ENCODE data around the gene MRPS23.
"Not testable (repeated sequence)": the region's sequence is repeated elsewhere in the genome, so short reads cannot be mapped to it uniquely, and the experiment has no call there.

Gene MRPS23

DNA sequence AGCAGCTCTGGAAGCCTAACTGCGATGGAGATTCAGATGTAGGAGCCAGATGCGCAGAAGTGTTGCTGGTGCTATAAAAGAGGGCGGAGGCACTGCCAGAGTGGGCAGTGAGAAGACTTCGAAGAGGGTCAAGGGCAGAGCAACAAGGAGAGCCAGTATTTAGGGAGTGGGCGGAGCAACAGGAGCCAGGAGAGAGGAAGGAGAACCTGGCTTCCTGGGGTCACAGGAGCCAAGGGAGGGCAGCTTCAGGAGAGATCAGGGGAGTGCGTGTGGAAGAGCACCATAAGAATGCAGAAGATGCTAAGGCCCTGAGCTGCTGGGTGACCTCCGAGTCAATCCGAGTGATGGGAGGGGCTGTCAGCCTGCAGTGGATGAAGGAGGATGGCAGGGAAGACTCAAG lies 14.4 kb upstream of the MRPS23 start:
- H3K4me3 ChIP-seq (ENCODE audit: low read depth, low read length): no peak overlapping the region

DNA sequence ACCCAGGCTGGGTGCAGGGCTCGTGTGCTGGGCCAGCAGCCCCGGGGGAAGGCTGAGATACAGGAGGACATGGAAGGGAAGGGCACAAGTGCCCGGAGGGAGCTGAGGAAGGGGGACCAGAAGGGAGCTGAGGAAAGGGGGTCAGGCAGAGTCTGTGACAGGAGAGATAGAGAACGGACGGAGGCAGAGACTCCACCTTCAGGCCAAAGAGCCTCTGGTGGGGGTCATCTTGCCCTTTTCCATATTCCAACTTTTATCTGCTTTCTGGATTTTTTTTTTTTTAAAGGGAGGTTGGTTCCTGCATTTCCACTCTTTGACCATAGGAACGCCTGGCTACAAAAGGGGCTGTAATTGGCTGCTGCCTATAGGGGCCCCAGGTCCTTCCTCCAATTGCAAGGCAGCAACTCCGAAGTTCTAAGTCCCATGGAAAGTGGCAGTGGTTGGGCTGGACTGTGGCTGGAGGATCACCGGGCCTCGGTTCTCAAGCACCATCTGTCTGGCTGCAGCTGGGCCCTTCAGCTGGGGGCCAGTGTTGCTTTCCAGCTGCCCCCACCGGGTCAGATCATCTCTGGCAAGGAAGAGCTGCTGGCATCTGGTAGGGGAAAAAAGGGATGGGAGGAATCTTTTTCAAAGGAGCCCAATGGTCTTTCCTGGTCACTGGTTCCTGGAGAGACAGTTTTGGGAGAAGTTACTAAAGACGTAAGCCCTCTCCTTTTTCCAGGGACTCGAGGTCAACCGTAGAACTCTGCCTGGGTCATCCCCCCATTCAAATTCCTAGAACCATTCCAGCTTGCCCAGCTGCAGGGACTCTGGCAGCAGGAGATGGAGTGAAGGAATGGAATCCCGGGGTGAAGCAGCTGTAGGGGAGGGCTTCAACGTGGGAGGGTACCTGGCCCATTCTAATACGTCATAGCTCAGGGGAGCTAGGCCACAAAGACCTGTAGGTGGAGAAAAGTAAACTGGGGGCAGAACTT lies 13.1 kb upstream of the MRPS23 start:
- no peak overlapping the region for H3K4me3 ChIP-seq (ENCODE audit: low read depth, low read length)

DNA sequence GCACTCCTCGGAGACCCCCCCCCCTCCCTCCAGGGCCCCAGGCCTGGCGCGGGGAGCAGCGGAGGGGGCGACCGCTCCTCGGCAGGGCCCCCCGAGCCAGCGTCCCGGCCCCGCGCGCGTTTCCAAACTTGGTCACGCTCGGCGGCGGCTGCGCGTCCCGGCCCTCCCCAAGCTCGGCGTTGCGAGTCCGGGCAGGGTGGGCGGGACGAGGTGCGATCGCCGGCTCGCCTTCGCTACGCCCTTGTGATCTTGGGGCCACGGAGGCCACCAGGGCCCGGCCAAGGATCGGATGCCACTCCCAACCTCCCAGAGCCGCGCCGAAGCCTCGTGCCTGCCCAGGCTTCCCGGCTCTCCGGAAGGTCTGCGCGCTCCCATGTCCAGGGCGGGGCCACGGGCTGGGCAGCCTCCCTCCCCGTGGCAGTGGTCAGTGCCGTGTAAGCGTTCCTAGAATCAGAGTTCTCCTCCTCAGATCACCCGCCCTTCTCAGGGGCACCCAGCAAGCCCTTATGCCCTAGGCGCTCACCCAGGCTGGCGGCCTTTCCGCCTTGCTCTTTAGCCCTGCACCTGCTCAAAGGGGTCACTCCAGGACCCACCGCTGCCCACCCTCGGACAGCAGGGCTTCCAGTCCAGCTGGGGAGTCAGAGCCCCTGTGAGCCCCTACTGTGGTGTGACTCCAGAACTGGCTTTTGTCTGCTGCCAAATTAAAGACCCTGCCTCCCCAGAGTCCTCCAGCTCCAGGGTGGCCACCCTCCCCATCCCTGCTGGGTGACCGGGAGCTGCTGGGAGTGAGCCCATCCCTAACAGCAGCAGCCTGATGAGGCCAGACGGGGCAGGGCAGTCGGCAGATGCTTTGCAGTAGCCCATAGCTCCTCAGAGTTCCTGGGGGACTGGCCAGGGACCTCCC lies 12.2 kb upstream of the MRPS23 start:
- H3K4me3 ChIP-seq (ENCODE audit: low read depth, low read length): peak overlapping the region; percentile 20

DNA sequence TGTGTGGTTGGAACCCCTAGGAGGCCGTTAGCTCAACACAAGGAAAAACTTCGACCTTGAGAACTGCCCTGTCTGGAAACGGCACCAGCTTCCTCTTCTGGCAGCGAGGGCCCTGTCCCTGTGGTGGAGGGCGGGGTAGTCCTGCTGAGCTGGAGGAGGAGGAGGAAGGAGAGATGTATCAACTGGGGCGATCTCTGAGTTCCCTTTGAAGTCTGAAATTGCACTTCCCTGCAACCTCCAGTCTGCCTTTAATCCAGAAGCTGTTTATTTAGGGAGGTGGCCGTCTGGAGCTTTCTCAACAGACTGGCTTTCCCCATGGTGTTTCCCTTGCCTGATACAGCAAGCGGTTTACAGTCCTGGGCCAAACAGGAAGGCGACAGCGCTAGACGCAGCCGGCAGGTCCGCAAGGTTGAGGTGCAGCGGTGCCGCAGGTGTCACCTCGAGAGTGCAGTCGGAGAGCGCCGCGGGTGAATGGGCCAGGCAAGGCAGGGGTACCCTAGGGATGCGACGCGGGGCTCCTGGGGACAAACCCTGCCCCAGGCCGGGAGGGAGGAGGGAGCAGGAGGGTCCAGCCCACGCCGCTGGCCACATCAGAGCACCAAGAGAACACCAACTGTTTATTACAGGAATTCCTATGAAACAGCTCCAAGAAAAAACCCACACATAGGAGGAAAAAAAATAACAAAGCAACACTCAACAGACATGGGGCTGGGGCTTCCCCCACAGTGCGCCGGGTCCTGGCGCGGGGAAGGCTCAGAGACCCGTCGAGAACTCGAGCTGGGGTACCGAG lies 11.4 kb upstream of the MRPS23 start:
- H3K4me3 ChIP-seq (ENCODE audit: low read depth, low read length): peak overlapping the region; percentile 20

DNA sequence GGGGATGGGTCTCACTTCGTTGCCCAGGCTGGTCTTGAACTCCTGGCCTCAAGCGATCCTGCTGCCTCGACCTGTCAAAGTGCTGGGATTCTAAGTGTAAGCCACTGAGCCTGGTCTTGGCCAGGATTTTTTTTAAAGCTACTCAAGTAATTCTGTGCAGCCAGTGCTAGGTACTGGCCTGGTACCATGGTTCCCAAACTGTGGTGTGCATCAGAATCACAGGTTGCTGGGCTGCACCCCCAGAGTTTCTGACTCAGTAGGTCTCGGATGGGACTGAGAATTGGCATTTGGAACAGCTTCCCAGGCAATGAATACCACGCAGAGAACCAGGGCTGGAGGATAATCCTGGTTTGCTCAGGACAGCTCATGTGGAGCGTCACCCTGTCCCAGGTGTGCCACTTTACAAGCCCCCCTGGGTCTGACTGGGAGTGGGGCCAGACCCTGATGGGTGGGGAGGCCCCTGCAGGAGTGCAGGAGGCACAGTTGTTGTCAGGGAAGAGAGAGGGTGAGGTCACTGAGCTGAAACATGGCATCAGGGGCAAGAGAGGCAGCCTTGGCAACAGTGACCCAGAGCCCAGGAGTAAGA lies 10.7 kb upstream of the MRPS23 start:
- no peak overlapping the region for H3K4me3 ChIP-seq (ENCODE audit: low read depth, low read length)

DNA sequence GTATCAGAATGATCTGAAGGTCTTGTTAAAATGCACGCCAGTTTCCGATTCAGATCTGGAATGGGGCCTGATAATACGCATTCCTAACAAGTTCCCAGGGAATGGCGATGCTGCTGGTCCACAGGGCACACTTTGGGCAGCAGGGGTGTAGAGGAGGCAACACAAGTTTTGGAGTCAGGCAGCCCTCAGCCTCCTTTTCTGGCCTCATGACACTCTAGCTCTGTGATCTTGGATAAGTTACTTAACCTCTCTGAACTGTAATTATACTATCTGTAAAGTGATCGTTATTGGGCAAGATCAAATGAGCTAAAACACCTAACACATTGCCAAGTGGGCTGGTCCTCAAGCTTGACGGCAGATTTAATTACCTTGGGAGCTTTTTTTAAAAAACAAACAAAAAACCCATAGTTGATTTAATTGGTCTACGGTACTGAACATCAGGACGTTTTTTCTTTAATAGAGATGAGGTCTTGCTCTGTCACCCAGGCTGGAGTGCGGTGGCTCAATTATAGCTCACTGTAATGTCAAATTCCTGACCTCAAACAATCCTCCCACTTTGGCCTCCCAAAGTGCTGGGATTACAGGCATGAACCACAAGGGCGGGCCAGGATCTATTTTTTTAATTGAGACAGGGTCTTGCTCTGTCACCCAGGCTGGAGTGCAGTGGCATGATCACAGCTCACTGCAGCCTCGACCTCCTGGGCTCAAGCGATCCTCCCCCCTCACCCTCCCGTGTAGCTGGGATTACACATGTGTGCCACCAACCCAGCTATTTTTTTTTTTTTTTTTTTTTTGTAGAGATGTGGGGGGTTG lies 10.0 kb upstream of the MRPS23 start:
- no peak overlapping the region for H3K4me3 ChIP-seq (ENCODE audit: low read depth, low read length)

DNA sequence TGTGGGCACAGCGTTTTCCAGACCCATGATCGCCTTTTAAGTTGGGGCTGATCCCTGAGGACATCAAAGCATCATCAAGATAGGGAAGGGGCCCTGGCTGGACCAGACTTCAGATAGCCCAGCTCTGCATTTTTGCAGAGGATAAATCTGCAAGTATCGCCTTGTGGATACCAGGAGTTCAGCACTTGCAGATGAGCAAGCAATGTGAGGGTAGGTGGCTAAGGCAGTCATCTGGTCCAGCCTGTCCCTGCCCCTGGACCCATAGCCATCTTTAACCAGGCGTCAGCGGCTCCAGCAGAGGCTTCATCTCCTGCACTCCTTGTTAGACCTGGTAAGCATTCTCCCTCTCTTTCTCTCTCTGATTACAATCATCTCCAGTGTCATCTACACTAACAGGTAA lies 9.0 kb upstream of the MRPS23 start:
- no peak overlapping the region for H3K4me3 ChIP-seq (ENCODE audit: low read depth, low read length)

DNA sequence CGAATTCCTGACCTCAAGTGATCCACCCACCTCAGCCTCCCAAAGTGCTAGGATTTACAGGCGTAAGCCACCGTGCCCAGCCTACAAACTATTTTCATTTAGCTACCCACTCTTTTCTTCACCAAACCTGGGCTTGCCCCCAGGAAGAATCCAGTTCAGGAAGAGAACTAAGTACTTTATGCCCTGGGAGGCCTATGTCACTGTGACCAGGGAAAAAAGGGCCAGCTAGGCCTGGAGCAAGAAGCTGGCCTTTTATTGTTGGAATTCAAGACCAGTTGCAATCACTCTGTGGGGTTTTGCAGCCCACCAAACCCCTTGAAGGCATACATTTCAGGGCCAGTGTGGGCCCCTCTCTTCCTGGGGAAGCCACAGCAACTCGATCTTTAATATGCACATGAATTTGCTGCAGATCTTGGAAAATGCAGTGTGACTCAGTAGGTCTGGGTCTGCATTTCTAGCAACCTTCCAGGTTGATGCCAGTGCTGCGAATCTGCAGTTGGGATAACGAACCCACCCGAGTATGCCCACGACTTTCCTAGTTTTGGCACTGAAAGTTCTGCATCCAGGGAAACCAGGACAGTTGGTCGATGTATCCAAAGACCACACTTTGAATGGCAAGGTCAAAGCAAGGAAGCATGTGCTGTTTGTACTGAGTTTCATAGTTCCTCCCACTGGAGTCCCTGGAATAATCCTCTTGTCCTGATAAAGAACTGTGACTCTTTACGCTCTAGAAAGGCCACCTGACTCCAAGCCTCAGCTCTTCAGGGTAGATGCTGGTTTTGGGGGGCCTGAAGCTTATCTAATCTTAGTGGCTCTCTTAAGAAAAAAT lies 7.2 kb upstream of the MRPS23 start:
- H3K4me3 ChIP-seq (ENCODE audit: low read depth, low read length): no peak overlapping the region

DNA sequence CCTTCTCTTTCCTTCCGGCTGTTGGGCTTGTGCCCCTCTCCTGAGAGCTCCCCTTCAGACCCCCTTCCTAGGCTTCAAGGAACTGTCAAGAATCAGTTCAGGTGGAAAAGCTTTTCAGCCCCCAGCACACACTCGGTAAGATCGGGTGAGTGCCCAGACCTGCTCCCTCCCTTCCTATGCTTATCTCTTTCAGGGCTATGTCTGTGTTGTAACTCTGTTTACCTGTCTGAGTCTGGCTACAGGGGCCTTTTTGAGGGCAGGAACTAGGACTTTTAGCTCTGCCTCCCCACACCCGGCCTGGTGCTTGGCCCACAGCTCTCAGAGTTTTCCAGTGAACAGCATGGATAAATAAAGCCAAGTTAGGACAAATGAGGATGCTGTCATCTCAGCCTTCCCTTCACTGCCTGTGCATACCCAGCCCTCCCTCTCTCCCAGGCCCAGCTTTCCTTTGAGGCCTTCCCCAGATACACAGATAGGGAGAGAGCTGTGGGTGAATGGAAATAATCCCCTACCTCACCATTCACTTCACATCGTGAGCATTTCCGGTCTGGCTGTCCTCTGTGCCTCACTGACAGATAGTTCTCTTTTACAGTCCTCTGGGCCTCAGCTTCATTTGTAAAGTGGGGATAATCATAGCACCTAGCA lies 5.7 kb upstream of the MRPS23 start:
- H3K4me3 ChIP-seq (ENCODE audit: low read depth, low read length): no peak overlapping the region

DNA sequence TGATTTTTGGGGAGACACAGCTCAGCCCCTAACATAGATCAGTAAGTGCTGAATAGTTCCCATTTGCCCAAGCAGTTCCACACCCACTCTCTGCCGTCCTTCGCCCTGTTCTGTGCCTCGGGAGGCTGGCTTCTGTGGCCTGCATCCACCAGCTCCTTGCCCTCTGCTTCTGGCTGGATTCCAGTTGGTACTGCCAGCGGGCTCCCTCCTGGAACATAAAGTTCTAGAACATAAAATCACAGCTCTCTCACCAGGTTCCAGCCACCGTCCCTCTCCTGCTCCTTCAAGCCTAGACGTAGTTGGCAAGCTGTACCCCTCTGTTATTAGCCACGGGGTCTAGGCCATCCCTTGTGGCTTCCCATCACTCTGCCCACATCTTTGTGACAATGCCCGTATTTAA lies 3.9 kb upstream of the MRPS23 start:
- H3K4me3 ChIP-seq (ENCODE audit: low read depth, low read length): no peak overlapping the region

DNA sequence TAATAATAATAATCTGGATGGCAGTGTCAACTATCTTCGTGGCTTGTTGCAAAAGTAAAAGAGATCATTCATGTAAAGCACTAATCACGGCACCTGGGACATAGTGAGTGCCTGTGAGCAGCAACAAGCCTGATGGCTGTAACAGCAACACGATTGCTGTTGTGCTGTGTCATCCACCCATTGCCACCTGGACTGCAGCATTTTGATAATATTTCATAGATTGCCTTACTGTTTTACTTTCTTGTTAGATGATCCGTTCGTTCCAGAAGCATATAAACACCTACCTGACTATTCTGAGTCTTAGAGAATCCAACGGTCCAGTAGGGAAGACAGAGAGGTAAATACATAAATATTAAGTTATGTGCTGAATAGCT lies 3.1 kb upstream of the MRPS23 start:
- no peak overlapping the region for H3K4me3 ChIP-seq (ENCODE audit: low read depth, low read length)

DNA sequence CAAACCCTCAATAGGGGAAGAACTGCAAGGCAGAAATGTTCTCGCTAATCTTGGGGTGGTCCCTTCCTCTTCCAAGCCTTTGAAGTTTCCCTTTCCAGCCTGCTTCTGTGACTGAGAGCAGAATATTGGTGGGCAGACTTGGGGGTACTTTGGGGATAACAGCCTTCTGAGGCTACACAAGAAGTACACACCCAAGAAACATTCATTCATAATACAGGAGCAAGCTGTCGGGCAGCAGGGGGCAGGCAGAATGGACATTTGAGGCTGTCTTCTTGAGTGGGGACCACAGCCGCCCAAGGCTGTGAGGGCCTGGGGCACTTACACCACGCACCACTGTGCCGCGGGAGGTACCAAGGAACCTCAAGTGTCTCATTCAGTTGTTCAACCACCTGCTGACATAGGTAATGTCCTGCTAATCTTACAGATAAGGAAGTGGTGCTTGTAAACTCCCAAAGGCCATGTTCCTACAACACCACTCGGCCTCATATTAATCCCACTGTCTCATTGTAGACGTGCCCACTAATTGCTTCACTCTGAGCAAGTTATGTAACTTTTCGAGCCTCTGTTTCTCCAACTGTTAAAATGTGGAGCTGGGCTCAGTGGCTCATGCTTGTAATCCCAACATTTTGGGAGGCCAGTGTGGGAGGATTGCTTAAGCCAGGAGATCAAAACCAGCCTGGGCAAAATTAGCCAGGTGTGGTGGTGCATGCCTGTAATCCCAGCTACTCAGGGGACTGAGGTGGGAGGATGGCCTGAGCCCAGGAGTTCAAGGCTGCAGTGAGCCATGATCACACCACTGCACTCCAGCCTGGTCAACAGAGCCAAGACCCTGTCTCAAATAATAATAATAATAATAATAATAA lies 2.5 kb upstream of the MRPS23 start:
- H3K4me3 ChIP-seq (ENCODE audit: low read depth, low read length): no peak overlapping the region

DNA sequence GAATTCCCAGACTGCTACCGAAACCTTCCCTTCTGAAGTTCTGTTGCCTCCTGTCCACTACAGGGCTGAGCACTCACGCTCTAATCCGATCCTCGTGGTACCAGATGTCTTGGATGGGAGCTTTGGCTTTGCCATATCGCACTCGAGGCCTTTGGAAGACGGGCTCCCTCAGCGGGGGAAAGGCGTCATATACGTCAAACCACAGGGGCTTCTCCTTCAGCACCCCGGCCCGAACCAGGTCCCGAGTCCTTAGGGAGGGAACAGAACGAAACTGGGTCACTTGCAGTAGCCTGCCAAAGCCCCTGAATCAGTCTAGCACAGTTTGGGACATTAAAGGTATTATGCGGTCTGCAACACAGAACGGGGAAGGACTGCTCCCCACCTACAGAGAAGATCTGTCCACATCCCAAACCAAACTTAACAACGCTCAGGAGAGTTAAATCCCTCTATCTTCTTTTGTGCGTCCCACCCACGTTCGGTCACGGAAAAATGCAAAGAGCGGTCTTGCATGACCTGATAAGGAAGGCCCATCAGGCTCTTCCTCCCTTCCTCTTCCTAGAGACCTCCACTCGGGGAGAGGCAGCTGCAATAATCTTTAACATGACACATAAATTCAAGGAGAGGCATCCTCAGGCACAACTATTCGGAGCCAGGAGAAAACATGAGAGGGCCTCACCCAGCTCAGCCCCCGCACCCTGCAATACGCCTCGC lies 526 bp downstream of the MRPS23 start:
- H3K4me3 ChIP-seq (ENCODE audit: low read depth, low read length): peak overlapping the region; percentile 99

DNA sequence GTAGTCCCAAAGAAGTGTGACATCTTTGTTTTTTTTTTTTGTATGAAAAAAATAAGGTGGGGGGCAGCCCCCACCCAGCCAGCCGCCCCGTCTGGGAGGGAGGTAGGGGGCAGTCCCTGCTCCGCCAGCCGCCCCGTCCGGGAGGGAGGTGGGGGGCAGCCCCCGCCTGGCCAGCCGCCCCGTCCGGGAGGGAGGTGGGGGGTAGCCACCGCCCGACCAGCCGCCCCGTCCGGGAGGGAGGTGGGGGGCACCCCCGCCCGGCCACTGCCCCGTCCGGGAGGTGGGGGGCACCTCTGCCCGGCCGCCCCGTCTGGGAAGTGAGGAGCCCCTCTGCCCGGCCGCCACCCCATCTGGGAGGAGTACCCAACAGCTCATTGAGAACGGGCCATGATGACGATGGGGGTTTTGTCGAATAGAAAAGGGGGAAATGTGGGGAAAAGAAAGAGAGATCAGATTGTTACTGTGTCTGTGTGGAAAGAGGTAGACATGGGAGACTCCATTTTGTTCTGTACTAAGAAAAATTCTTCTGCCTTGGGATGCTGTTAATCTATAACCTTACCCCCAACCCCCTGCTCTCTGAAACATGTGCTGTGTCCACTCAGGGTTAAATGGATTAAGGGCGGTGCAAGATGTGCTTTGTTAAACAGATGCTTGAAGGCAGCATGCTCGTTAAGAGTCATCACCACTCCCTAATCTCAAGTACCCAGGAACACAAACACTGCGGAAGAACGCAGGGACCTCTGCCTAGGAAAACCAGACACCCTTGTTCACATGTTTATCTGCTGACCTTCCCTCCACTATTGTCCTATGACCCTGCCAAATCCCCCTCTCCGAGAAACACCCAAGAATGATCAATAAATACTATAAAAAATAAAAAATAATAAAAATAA lies 3.5 kb downstream of the MRPS23 start:
- not testable (repeated sequence) for H3K4me3 ChIP-seq (ENCODE audit: low read depth, low read length)

DNA sequence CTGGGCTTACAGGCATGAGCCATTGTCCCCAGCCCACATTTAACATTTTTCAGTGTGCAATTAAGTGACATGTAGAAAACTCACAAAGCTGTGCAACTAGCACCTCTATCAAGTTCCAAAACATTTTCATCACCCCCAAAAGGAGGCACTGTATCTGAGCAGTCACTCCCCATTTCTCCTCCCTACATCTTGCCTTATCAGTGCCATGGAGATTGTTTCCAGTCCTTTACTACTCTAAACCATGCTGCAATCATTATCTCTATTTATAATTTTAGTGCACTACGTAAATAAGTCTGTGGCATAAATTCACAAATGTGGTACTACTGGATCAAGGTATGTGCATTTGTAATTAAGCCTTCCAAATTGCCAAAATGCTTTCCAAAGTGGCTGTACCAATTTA lies 7.6 kb downstream of the MRPS23 start:
- no peak overlapping the region for H3K4me3 ChIP-seq (ENCODE audit: low read depth, low read length)

DNA sequence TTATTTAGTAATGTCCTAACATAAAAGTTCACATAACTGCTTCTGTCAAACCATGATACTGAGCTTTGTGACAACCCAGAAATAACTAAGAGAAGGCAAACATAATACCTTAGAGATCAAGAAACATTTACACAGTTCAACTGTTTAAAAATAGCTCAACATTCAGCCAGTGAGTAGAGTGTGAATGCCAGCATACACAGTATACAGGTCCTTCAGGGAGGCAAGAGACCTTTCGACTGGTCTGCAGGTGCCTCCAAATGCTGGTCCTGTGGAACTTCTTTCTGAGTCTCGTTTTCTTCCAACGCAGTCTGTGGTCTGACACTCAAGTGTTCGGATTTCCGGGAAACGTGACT lies 10.3 kb downstream of the MRPS23 start:
- no peak overlapping the region for H3K4me3 ChIP-seq (ENCODE audit: low read depth, low read length)

Measured in iPS-11a (cell line).